Measurements from ENCODE around the gene RCE1.
A peak's percentile ranks its signal among the peaks of the same experiment; 100 is the strongest.
"Not testable (repeated sequence)": the region's sequence is repeated elsewhere in the genome, so short reads cannot be mapped to it uniquely, and the experiment has no call there.

RCE1 gene

DNA sequence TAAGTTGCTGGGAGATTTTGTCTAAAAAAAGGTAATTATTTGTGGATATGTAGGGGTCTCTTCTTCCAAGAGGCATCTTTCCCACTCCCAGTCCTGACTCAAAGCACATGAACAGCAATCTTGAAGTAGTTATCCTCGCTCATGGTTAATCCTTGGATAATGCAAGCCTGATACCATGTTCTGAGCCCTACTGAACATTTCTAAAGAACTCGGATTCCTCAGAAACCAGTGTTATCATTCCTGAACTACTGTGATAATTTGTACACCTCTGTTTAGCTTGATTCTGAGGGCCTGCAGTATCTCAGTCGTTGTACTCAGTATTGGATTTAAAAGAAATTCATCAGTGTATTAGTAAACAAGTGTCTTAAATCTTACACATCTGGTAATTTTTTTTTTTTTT, 22.3 kb upstream of the RCE1 start:
- no peaks in the 10 kb centered on the region for H3K9me3 ChIP-seq (ENCODE audit: control insufficient read depth, low read length)
- H3K27ac ChIP-seq (ENCODE audit: insufficient read depth, low read depth, low read length, poor library complexity, severe bottlenecking) = no peak overlapping the region
- WGBS, 2 experiments = 93 to 96% methylated on average over 3 of the region's 3 CpGs
- H3K4me1 ChIP-seq (ENCODE audit: control insufficient read depth, insufficient read depth, low read length) = no peaks in the 10 kb centered on the region
- H3K36me3 ChIP-seq (ENCODE audit: control insufficient read depth, insufficient read depth, low read length) = no peaks in the 10 kb centered on the region
- H3K4me3 ChIP-seq (ENCODE audit: insufficient read depth, low read depth, low read length) = no peak overlapping the region
- H3K27me3 ChIP-seq (ENCODE audit: control insufficient read depth, insufficient read depth, low read length, poor library complexity, severe bottlenecking) = no peaks in the 10 kb centered on the region

DNA sequence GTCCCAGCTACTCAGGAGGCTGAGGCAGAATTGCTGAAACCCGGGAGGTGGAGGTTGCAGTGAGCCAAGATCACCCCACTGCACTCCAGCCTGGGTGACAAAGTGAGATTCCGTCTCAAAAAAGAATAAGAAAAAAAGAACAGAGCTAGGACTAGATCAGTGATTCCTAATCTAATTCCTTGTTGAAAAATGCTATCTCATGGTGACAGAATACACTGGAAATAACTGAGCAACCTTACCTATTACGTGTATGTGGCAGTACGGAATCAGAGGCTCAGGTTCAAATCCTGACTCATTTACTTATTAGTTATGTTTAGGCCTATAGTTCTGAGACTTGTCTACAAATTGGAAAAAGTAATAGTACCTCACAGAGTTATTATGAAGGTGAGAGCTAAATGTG, 19.5 kb upstream of the RCE1 start:
- no peaks in the 10 kb centered on the region for H3K27me3 ChIP-seq (ENCODE audit: control insufficient read depth, insufficient read depth, low read length, poor library complexity, severe bottlenecking)
- WGBS, 2 experiments = 97 to 98% methylated on average over 4 of the region's 4 CpGs
- no peaks in the 10 kb centered on the region for H3K36me3 ChIP-seq (ENCODE audit: control insufficient read depth, insufficient read depth, low read length)
- H3K4me3 ChIP-seq (ENCODE audit: insufficient read depth, low read depth, low read length) = no peak overlapping the region
- no peaks in the 10 kb centered on the region for H3K9me3 ChIP-seq (ENCODE audit: control insufficient read depth, low read length)
- H3K27ac ChIP-seq (ENCODE audit: insufficient read depth, low read depth, low read length, poor library complexity, severe bottlenecking) = no peak overlapping the region
- H3K4me1 ChIP-seq (ENCODE audit: control insufficient read depth, insufficient read depth, low read length) = no peaks in the 10 kb centered on the region

DNA sequence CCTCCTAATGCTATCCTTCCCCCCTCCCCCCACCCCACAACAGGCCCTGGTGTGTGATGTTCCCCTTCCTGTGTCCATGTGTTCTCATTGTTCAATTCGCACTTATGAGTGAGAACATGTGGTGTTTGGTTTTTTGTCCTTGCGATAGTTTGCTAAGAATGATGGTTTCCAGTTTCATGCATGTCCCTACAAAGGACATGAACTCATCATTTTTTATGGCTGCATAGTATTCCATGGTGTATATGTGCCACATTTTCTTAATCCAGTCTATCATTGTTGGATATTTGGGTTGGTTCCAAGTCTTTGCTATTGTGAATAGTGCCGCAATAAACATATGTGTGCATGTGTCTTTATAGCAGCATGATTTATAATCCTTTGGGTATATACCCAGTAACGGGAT, 18.7 kb upstream of the RCE1 start:
- H3K27me3 ChIP-seq (ENCODE audit: control insufficient read depth, insufficient read depth, low read length, poor library complexity, severe bottlenecking); H3K27ac ChIP-seq (ENCODE audit: insufficient read depth, low read depth, low read length, poor library complexity, severe bottlenecking); H3K4me1 ChIP-seq (ENCODE audit: control insufficient read depth, insufficient read depth, low read length); H3K36me3 ChIP-seq (ENCODE audit: control insufficient read depth, insufficient read depth, low read length); H3K9me3 ChIP-seq (ENCODE audit: control insufficient read depth, low read length); H3K4me3 ChIP-seq (ENCODE audit: insufficient read depth, low read depth, low read length): not testable (repeated sequence)
- 93 to 100% methylated on average over 1 to 3 of the region's 4 CpGs for WGBS, 2 experiments

DNA sequence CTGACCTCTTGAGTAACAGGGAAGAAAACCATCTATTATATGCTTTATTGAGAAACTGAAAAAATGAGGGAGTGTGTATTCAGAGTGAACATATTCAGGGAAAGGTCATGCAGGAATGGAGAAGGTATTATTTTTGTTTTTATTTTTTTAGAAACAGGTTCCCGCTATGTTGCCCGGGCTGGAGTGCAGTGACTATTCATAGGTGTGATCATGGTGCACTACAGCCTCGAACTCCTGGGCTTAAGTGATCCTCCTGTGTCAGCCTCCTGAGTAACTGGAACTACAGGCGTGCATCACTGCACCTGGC, 8.7 kb upstream of the RCE1 start:
- Histone ChIP-seq H3K9me3 (ENCODE audit: control insufficient read depth, low read length) (no peaks in the 10 kb centered on the region), H3K36me3 (ENCODE audit: control insufficient read depth, insufficient read depth, low read length) (no peaks in the 10 kb centered on the region), H3K27ac (ENCODE audit: insufficient read depth, low read depth, low read length, poor library complexity, severe bottlenecking) (no peak overlapping the region), H3K27me3 (ENCODE audit: control insufficient read depth, insufficient read depth, low read length, poor library complexity, severe bottlenecking) (no peaks in the 10 kb centered on the region), H3K4me1 (ENCODE audit: control insufficient read depth, insufficient read depth, low read length) (no peaks in the 10 kb centered on the region), H3K4me3 (ENCODE audit: insufficient read depth, low read depth, low read length) (no peak overlapping the region)
- WGBS, 2 experiments = 77 to 79% methylated on average over 4 of the region's 4 CpGs

DNA sequence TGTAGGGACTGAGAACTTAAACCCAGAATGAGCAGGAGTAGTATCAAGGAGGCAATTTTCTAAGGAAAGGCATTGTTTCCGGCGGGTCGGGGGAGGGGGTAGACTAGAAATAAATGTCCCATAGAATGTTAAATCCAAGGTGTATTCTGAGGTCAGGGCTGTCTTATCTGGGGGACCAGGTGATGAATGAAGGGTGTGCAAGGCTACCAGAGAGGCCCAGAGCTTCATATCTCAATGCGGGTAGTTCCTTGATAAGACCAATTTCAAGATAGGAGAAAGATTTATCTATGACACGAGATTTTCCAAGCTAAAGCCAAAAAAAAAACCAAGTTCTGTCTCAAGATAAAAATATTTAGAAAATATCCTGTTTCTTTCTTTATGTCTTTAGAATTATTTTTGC, 8.3 kb upstream of the RCE1 start:
- Histone ChIP-seq H3K27me3 (ENCODE audit: control insufficient read depth, insufficient read depth, low read length, poor library complexity, severe bottlenecking) (no peaks in the 10 kb centered on the region), H3K4me3 (ENCODE audit: insufficient read depth, low read depth, low read length) (no peak overlapping the region), H3K4me1 (ENCODE audit: control insufficient read depth, insufficient read depth, low read length) (no peaks in the 10 kb centered on the region), H3K36me3 (ENCODE audit: control insufficient read depth, insufficient read depth, low read length) (peaks cover 4% of the 10 kb centered on the region), H3K27ac (ENCODE audit: insufficient read depth, low read depth, low read length, poor library complexity, severe bottlenecking) (no peak overlapping the region), H3K9me3 (ENCODE audit: control insufficient read depth, low read length) (no peaks in the 10 kb centered on the region)
- WGBS, 2 experiments = 93 to 96% methylated on average over 4 to 5 of the region's 5 CpGs

DNA sequence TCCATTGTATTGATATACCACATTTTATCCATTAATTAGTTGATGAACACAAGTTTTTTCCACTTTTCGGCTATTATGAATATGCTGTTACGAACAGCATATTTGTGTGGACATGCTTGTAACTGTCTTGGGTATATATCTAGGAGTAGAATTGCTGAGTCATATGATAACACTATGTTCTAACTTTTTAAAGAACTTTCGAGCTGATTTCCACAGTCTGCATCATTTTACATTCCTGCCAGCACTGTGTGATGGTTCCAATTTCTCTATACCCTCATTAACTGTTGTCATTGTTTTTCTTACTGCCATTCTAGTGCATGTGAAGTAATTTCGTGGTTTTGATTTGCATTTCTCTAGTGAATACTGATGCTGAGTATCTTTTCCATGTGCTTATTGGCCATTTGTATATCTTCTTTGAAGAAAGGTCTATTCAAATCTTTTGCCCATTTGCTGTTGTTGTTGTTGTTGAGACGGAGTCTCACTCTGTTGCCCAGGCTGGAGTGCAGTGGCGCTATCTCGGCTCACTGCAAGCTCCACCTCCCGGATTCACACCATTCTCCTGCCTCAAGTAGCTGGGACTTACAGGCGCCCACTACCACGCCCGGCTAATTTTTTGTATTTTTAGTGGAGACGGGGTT, 7.4 kb upstream of the RCE1 start:
- no peaks in the 10 kb centered on the region for H3K9me3 ChIP-seq (ENCODE audit: control insufficient read depth, low read length)
- H3K4me1 ChIP-seq (ENCODE audit: control insufficient read depth, insufficient read depth, low read length) = no peaks in the 10 kb centered on the region
- no peak overlapping the region for H3K4me3 ChIP-seq (ENCODE audit: insufficient read depth, low read depth, low read length)
- 93% methylated on average over 12 of the region's 12 CpGs for WGBS, 2 experiments
- H3K27me3 ChIP-seq (ENCODE audit: control insufficient read depth, insufficient read depth, low read length, poor library complexity, severe bottlenecking) = no peaks in the 10 kb centered on the region
- peaks cover 5% of the 10 kb centered on the region for H3K36me3 ChIP-seq (ENCODE audit: control insufficient read depth, insufficient read depth, low read length)
- H3K27ac ChIP-seq (ENCODE audit: insufficient read depth, low read depth, low read length, poor library complexity, severe bottlenecking) = no peak overlapping the region

DNA sequence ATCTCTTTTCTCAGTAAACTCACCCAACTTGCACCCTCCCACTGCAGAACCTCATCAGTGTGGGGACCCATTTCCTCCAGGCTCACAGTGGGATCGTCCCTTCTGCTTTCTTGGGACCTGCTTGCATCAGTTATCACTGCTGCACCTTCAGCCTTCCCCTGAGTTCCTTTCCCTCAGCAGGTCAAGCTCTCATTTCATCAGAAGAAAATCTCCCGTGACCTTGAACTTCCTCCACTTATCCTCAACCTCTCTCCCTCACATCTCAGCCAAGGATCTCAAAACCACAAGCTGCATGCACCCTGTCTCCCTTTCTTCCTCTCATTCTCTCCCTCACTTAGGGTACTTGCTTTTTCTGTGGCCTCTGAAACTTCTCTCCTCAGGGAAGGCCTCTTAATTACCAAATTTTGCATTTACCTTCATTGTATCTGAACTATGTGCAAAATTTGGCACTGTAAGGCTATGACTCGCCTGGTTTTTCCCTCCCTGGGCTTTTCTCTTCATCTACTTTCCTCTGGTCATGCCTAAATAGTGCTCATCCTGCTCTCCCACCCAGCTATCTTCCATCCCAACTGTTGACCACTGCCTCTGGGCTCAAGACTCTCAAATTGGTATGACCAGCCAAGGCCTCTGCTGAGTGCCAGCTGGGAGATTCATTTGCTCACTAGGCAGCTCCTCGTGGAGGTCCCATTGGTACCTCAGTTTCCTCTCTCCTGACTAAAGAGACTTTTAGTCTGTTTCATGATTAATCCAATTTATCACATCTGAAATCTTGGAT, 2.7 kb upstream of the RCE1 start:
- no peak overlapping the region for H3K4me3 ChIP-seq (ENCODE audit: insufficient read depth, low read depth, low read length)
- H3K27ac ChIP-seq (ENCODE audit: insufficient read depth, low read depth, low read length, poor library complexity, severe bottlenecking) = no peak overlapping the region
- H3K36me3 ChIP-seq (ENCODE audit: control insufficient read depth, insufficient read depth, low read length) = peaks cover 5% of the 10 kb centered on the region
- WGBS, 2 experiments = 94 to 95% methylated on average over 4 of the region's 4 CpGs
- H3K27me3 ChIP-seq (ENCODE audit: control insufficient read depth, insufficient read depth, low read length, poor library complexity, severe bottlenecking) = no peaks in the 10 kb centered on the region
- no peaks in the 10 kb centered on the region for H3K9me3 ChIP-seq (ENCODE audit: control insufficient read depth, low read length)
- H3K4me1 ChIP-seq (ENCODE audit: control insufficient read depth, insufficient read depth, low read length) = peaks cover 11% of the 10 kb centered on the region

DNA sequence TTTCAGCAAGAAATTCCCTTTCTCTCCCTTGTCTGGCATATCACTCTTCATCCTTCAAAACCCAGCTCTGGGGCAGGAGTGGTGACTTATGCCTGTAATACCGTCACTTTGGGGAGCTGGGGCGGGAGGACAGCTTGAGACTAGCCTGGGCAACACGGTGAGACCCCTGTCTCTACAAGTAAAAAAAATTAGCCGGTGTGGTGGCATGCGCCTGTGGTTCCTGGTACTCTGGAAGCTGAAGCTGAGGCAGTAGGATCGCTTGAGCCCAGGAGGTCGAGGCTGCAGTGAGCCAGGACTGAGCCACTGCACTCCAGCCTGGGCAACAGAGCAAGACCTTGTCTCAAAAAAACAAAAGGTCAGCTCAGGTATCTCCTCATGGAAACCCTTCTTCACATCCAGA, 1.4 kb upstream of the RCE1 start:
- Histone ChIP-seq H3K27ac (ENCODE audit: insufficient read depth, low read depth, low read length, poor library complexity, severe bottlenecking) (no peak overlapping the region), H3K36me3 (ENCODE audit: control insufficient read depth, insufficient read depth, low read length) (peaks cover 13% of the 10 kb centered on the region), H3K27me3 (ENCODE audit: control insufficient read depth, insufficient read depth, low read length, poor library complexity, severe bottlenecking) (no peaks in the 10 kb centered on the region), H3K4me3 (ENCODE audit: insufficient read depth, low read depth, low read length) (peak overlapping the region; percentile 85), H3K4me1 (ENCODE audit: control insufficient read depth, insufficient read depth, low read length) (peaks cover 11% of the 10 kb centered on the region), H3K9me3 (ENCODE audit: control insufficient read depth, low read length) (no peaks in the 10 kb centered on the region)
- WGBS, 2 experiments = 91 to 94% methylated on average over 7 of the region's 7 CpGs

DNA sequence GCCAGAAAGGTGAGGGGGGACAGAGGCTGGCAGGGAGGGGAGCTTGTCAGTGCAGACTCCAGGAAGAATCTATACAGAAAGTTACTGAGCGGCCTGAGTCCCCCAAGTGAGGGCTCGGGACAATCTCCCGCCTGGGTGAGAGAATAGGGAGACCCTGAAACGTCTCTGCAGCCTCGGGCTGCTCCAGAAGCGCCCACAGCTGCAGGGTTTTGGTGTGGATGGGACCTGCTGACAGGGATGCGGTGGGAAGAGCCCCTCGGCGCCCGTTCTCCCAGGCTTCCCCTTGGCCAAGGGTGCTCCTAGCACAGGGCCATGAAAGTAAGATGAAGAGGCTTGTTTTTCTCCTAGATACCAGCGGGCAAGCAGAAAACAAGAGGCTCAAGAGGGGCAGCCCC, 743 bp upstream of the RCE1 start:
- H3K4me1 ChIP-seq (ENCODE audit: control insufficient read depth, insufficient read depth, low read length) = peaks cover 11% of the 10 kb centered on the region
- H3K27ac ChIP-seq (ENCODE audit: insufficient read depth, low read depth, low read length, poor library complexity, severe bottlenecking) = peak overlapping the region; percentile 74
- H3K9me3 ChIP-seq (ENCODE audit: control insufficient read depth, low read length) = no peaks in the 10 kb centered on the region
- peak overlapping the region; percentile 85 for H3K4me3 ChIP-seq (ENCODE audit: insufficient read depth, low read depth, low read length)
- peaks cover 14% of the 10 kb centered on the region for H3K36me3 ChIP-seq (ENCODE audit: control insufficient read depth, insufficient read depth, low read length)
- WGBS, 2 experiments = 13% methylated on average over 11 of the region's 11 CpGs
- no peaks in the 10 kb centered on the region for H3K27me3 ChIP-seq (ENCODE audit: control insufficient read depth, insufficient read depth, low read length, poor library complexity, severe bottlenecking)

DNA sequence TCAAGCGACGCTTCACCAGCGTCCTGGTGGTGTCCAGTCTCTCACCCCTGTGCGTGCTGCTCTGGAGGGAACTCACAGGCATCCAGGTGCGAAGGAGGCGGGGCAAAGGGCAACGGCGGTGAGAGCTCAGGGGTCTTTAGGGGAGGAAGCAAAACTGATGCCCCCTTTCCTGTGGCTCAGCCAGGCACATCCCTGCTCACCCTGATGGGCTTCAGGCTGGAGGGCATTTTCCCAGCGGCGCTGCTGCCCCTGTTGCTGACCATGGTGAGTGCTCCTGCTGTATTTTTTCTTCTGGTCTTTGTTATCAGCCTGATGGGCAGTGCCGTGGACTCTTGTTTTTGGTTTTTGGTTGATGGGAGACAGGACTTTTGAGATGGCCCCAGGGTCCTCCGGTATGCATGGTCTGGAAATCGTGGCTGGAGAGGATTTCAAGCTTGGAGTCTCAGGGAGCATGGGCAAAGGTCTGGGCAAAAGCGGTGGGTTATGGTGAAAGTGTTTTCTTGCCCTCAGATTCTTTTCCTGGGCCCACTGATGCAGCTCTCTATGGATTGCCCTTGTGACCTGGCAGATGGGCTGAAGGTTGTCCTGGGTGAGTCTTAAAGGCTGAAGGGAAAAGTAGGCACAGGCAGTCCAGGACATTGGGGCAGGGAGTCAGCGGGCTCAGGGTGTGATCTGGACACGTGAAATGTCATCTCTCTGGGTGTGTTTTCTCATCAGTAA, 695 bp downstream of the RCE1 start:
- Histone ChIP-seq H3K9me3 (ENCODE audit: control insufficient read depth, low read length) (no peaks in the 10 kb centered on the region), H3K27me3 (ENCODE audit: control insufficient read depth, insufficient read depth, low read length, poor library complexity, severe bottlenecking) (no peaks in the 10 kb centered on the region), H3K27ac (ENCODE audit: insufficient read depth, low read depth, low read length, poor library complexity, severe bottlenecking) (no peak overlapping the region), H3K4me1 (ENCODE audit: control insufficient read depth, insufficient read depth, low read length) (peaks cover 11% of the 10 kb centered on the region), H3K36me3 (ENCODE audit: control insufficient read depth, insufficient read depth, low read length) (peaks cover 20% of the 10 kb centered on the region), H3K4me3 (ENCODE audit: insufficient read depth, low read depth, low read length) (peak overlapping the region; percentile 85)
- WGBS, 2 experiments = 22 to 24% methylated on average over 16 of the region's 16 CpGs
